HepG2 (cell line): Measurements from ENCODE around the gene CNOT1.

Source experiments
- CBX5 ChIP-seq: sonication (generic); formaldehyde crosslinking; IDR thresholded peaks from 2 replicates; pipeline ENCODE4 v1.4.0; 2020; ENCODE audit warnings: missing genetic modification reagents, borderline replicate concordance
- DDIT3 ChIP-seq: sonication (generic); formaldehyde crosslinking; IDR thresholded peaks from 2 replicates; pipeline ENCODE4 v1.4.0; 2020; ENCODE audit warnings: mild to moderate bottlenecking, missing genetic modification reagents
- REST ChIP-seq, 2 experiments: IDR thresholded peaks; 2 replicates each; pipeline ENCODE4 v1.6.1; 2011 to 2012; ENCODE audit warnings: low read length in 2 of 2, borderline replicate concordance in 1 of 2, low read depth in 1 of 2, mild to moderate bottlenecking in 1 of 2, moderate library complexity in 1 of 2

- TF ChIP-seq CBX5 (CRISPR knock-in tag) (no peak), REST (IDR thresholded peaks at IDR 0.05; ENCODE audit: borderline replicate concordance in 1 of 2, low read depth in 1 of 2, low read length in 2 of 2) (no peak), DDIT3 (CRISPR knock-in tag) (no peak)
Measured at GRCh38 chr16:58548378-58548777, 81.2 kb downstream of the CNOT1 start.
